ENCODE measurements around the gene SPCS1.

Gene SPCS1

GRCh38 chr3:52756141-52756540 is 50.2 kb downstream of the SPCS1 start:
- Histone ChIP-seq H3K9me3 (ENCODE audit: insufficient read depth, low read length) (no peaks in the 10 kb centered on the region), H3K27me3 (ENCODE audit: insufficient read depth, insufficient read length) (no peaks in the 10 kb centered on the region), H3K4me3 (ENCODE audit: insufficient read length, low read depth) (no peak overlapping the region), H3K36me3 (ENCODE audit: insufficient read depth, insufficient read length, low read length) (peaks cover 69% of the 10 kb centered on the region), H3K4me1 (ENCODE audit: insufficient read depth, insufficient read length) (no peaks in the 10 kb centered on the region), H3K9ac (ENCODE audit: insufficient read length, low read depth) (no peak overlapping the region)
- TF ChIP-seq SUZ12 (IDR thresholded peaks at IDR 0.05; ENCODE audit: extremely low read depth, insufficient read depth, insufficient read length) = no peak
- TF ChIP-seq YY1 (IDR thresholded peaks at IDR 0.05; ENCODE audit: insufficient read depth, insufficient read length) = no peak
- no peak for TF ChIP-seq ZNF274 (IDR thresholded peaks at IDR 0.05; ENCODE audit: low read depth, low read length)
- no peak for DNase-seq (ENCODE audit: low read depth, low spot score)
